GM21619 (cell line): Measurements from ENCODE around the gene DNAH17.

ENCODE experiments used
- ATAC-seq: cut with Tn5 transposase; IDR thresholded peaks from one replicate; pipeline ENCODE4 v1.9.1; 2021; ENCODE audit not compliant: unreplicated experiment

DNAH17 gene

DNA sequence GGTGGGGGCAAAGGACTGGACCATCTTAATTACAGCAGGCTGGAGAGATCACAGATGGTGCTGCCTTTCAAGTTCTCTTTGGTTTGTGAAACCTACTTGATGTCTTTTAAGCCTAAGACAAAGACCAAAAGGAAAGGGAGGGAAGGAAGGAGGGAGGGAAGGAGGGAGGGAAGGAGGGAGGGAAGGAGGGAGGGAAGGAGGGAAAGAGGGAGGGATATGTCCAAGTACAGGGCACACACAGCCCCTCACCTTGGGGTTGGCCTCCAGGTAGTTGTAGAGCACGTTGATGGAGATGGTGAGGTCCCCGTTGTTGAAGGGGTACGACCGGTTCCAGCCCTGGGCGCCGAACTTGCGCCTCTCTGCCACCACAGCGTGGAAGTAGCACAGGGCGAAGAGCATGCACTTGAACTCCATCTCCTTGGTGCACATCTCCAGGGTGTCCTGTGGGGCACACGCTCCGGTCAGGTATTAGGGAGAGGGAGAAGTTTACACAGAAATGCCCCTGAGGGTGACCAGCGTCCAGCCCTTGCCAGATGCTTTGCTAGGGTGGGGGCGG lies 143.3 kb downstream of the DNAH17 start:
- ATAC-seq, result no peak

DNA sequence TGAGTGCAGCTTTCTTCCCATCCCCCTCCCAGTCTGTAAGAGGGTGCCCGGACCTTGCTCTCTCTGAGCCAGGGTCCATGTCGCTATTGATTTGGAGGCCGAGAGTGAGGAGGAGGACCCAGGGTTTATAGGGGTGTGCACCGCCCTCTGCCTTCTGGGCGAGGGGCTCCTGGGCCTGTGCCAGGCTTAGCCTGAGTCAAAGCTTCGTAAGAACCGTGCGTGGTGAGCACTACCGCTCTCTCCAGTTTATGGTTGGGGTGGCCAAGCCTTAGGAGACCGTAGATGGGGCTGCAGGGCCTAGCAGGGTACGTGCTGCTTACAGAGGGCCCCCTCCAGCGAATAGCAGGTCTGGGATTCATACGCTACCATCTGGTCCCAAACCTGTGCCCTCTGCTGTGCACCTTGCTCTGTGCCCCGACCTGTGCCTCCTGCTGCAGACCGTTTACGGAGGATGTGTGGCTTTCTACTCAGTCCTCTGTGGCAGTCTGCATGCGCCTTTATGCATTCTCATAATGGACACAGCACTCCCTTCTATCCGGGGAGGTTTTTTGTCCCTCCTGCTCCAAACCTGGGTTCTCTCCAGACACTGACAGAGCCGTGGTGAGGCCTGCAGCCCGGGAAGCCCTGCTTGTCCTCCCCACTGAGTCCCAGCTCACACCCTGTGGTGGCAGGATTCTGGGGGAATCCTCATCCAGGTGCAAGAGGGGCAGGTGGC lies 144.0 kb downstream of the DNAH17 start:
- ATAC-seq, result no peak

DNA sequence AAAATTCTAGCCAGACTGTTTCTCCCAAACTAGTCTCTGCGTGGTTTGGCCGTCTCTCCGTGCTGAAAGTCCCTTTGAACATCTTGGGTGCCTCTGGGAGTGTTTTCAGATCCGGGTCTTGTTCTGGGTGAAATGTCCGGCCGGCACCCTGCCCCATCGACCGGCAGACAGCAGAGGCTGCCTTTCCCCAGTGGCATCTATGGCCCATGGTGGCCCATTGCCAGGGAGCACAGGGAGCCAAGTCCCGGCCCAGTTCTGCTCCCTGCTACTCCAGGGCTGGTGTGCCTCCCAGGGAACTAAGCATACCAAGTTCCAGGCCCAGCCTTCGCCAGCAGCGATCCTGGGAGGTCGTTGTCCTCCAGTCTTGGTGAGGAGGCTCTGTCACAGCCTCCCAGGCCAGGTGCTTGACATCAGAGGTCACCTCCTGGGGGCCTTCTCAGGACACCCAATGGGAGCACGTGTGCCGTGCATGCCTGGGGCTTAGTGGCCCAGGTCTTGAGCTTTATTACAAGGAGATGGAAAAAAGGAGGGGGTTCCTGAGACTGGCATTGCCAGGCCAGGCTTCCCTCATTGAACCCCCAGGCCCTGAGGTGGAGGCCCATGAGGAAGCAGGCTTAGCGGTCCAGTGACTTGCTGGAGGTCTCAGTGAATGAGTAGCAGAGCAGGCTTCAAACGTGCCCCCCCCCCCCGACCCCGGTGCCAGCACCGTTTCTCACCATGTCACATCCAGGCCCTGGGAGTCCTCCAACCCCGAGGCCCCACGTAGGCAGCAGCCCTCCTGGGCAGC lies 144.8 kb downstream of the DNAH17 start:
- no peak for ATAC-seq

DNA sequence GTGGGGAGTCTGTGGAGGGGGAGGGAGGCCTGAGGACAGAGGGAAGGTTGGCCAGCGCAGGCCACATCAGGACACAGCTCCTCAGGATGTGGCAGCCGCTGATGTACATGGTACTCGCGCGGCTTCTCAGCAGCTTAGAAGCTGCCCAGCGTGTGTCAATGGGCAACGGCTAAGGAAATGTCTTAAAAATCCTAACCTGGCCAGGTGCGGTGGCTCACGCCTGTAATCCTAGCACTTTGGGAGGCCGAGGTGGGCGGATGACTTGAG lies 145.6 kb downstream of the DNAH17 start:
- no peak for ATAC-seq

DNA sequence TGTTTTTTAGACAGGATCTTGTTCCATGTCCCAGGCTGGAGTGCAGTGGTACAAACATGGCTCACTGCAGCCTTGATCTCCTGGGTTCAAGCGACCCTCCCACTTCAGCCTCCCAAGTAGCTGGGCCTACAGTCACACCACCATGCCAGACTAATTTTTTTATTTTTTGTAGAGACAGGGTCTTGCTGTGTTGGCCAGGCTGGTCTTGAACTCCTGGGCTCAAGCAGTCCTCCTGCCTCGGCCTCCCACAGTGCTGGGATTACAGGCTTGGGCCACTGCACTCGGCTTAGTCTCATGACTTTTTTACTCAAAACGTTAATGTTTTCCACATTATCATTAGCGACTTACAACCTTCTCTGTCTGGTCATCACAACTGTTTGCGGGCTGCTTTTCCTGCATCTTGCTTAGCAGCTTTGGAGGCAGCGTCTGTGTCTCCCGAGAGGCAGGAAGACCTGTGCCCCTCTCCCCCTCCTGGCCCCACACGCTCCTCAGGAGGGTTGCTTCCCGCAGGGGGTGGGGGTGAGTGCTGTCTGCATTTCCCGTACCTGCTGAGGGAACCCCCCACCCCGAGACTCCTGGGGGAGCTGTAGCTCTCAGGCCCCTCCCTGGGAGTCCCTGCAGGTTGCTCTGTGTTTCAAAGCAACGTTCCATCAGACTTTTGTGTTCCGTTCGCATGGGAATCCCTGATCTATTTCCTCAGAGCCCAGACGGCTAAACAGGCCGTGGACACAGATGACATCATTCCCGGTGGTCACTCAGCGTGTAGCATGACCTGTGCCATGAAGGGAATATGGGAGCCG lies 146.1 kb downstream of the DNAH17 start:
- ATAC-seq, result no peak

DNA sequence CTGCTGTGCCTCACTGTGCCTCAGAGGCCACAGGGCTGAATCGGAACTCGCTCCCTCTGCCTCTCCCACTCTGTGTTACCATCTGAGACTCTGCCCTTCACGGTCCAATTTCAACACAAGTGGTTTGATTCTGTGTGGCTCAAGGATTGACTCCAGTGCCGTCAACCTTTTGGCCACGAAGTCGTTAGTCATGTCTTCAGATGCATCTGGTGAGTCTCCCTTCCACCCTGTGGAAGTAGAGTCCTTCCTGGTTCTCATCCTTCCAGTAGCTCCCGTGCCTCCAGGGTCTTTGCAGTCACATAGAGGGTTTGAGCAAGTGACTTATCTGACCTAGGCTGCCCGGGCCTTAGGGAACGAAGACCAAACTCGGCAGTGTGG lies 147.6 kb downstream of the DNAH17 start:
- ATAC-seq, result no peak

DNA sequence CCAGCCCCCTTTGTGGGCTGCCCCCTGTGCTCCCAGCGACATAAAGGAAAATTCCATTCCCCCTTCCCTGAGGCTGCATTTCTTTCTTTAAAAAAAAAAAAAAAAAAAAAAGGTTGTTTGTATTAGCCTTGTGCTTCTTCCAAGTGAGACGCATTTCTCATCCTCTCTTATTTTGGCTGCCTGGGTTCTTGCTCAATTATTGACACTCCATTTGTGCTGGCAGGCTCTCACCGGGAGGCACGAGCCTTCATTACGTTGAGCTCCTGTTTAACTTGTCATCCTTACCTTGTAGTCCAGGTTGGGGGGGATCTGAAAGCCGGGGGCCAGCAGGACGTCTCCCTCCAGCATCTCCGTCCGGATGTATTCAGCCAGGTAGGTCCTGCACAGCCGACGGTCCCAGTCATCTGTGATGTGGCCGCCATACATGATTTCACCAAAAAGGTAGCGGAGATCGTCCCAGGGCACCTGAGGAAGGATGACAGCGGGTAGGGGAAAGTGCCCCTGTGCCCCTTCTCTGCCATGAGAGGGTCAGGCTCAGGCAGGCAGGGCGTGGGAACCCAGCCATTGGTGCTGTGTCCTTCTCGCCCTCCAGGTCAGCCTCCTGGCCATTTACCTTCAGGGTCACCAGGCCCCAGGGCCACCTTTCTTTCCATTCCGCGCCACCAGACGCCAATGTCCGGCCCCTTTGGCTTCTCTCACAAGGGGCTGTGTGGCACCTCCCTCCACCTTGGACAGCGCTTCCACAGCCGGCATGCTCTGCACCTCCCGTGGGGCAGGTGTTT lies 148.2 kb downstream of the DNAH17 start:
- no peak for ATAC-seq

DNA sequence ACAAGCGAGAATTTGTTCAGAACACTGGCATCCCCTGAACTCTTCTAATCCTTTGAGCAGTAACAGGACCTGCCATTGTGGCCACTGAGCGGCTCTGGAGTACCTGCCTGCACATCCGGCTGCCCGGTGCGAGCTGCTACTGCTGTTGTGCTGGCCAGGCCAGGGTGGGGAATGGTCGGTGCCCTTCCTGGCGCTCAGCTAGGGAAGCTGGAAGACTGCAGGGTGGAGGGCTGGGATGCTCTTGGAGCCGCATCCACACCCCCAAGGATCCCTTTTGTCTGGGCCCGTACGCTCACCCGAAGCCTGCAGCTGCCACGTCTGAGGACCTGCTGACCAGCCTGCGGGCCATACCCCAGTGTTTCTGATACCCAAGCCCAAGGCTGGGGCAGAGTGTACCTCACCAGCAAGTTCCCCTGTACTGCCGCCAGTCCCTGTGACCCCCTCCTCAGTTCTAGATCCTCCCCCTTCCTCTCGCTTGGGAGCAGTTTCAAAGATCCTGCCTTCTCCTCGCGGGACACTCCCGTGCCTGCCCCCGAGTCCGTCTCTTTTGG lies 149.1 kb downstream of the DNAH17 start:
- ATAC-seq, result no peak

DNA sequence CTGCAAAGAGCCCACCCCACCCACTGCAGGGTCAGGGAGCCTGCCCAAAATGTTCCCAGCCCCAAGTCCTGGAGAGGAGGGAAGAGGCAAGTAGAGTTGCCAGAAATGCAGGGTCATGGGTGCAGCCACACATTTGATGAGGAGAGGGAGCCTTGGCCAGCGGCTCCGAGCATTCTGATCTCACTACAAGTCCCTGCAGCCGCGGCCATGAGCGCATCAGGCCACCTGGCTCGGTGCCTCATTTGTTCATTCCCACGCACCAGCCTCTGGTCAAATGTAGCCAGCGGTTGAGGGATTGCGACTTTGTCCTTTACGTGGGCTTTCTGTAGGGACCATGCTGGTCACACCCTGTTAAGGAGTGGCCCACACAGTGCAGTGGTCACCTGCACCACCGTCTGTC lies 150.1 kb downstream of the DNAH17 start:
- no peak for ATAC-seq

DNA sequence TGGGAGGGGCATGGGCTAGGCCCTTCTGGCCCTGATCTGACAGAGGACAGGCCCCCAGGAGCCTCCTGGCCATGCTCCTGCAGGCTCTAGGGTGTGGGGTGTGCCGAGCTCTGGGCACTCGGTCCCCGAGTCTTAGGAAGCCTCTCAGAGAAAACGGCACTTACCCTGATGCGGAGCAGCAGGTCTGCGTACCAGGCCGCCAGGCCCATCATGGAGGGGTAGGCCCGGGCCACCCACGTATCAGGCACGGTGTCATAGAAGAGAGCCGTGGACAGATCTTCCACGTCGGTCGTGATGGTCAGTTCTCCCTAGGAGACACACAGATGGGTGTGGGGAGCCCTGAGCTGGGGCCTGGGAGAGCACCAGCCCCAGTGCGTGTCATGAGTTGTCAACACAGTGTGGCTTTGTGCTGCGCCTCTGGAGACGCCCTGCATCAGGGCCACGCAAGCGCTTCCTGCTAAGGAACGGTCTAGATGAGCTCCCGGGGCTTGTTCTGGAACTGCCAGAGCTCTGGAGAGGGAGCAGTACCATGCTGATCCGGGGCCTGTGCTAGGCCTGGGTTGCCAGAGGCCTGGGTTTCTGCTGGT lies 150.8 kb downstream of the DNAH17 start:
- no peak for ATAC-seq

DNA sequence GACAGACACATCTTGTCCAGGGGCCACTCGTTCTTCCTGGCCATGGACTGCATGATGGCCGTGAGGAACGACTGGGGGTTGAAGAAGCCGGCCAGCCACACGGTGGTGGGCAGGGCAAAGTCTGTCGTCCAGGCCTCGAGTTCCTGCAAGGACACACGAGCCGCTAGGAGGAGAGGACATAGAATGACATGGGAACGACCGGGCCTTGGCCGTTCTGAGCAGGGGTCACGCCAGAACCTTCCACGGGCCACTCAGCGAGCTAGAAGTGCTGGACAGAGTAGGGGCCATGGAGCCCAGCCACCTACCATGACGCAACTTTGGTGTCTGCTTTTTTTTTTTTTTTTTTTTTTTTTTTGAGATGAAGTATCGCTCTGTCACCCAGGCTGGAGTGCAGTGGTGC lies 151.8 kb downstream of the DNAH17 start:
- ATAC-seq, result no peak

DNA sequence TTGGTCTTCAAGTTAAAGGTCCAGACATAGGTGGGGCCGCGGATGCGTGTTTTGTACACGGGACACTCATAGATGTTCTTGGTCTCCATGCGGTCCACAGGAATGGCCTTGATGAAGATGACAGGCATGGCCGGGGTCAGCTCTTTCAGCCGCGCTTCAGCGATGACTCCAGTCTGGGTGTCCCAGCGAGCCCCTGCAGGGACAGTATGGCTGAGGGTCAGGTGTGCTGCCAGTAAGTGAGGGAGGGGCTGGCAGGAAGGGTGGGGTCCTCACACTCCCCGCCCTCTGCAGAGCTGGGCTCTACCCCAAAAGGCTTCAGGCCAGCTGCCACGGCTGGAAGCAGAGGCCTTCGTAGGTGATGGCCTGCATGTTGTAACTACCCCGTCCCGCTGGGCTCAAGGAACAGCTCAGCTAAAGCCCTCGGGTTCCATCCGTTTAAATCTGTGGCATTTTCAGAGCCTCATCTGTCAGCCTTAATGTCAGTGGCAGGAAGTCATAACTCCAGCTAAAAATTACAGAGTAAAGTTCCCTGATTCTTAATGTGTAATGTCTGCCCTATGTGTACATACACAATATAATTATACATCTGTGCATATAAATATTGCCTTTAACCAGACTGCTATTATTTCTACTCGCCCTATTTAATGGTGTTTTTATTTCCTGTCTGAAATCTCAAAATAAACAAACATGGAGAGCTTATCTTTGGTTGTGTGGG lies 153.1 kb downstream of the DNAH17 start:
- ATAC-seq, result no peak

DNA sequence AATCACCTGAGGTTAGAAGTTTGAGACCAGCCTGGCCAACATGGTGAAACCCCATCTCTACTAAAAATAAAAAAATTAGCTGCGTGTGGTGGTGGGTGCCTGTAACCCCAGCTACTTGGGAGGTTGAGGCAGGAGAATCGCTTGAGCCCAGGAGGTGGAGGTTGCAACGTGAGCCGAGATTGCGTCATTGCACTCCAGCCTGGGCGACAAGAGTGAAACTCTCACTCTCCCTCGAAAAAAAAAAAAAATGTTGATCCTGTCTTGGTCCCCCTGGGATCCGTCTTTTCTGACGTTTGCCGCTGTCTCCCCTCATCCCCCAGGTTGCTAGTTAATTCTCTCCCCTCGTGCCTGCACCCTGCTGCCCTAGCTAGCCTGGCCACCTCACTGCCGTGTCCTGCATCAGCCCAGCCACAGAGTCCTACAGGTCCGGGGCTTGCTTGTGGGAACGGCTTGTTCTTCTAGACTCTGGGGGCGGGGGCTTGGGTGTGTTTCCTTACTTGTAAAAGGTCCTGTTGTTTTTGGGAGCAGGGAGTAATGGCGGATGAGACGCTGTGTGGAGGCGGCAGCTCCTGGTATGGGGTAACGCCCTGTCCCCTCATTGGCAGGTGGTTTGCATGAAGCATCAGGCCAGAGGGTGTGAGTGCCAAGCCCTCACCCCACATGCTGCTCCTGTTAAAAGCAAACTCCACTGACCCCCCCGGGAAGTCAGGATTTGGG lies 154.2 kb downstream of the DNAH17 start:
- no peak for ATAC-seq

DNA sequence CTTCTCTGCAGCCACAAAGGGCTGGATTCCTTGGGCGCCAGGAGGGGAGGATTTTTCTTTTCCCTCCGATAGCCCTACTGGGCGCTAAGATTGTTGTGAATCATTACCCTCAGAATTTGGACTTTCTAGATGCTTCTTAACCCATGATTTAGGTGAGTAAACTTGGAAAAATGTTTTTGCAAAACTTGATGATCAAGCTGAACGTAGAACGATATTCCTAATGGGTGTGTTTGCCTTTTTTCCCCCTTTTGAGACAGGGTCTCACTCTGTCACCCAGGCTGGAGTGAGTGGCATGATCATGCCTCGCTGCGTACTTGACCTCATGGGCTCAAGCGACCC lies 155.0 kb downstream of the DNAH17 start:
- ATAC-seq, result no peak

DNA sequence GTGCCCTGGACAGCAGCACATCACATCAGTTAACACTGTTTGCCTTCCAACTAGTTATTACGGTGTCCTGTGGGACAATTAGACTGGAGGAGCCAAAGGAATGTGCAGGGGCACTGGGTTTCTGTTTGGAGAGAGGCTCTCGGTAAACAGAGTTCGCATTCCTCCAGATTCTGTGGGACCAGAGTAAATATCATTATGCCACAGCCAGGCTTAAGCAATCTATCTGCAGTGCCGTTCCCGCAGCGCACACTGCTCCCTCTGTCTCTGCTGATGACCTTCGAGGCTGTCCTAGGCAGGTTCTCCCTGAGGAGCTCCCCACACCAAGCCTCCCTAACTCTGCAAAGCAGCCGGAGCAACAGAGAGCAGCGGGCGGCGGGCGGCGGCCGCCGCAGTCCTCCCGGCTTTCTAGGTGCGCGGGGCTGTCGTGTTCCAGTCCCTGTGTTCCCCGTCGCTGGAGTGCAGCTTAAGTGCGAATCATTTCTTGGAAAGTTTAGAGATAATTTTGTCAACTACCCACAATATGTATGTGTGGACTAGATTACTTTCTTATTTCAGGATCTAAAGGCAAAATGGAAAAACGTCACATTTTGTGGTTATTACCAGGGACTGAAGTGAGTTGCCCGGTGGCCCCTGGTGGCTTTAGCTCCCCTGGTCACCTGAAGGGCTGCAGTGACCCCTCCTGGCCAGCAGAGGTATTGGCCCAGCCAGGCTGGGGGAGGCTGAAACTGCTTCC lies 155.5 kb downstream of the DNAH17 start:
- ATAC-seq, result no peak

DNA sequence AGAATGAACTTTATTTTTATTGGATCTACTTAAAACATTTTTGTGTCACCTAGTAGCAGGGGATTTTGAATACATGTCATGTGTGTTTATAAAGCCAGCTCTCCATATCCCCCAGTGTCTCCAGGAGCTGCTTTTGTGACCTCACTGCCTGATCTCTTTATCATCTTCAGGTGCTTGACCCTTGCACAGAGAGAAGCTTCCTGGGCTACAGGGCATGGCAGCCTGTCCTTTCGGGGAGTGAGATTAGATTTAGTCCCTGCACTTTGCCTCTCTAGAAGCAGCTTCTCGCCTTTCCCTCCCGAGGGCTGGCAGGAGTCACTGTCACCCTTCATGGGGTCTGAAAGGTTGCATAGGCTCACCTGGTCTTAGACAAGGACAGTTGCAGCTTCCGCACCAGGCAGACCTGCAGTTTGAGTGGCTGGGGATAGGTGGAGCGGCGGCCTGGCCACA lies 156.1 kb downstream of the DNAH17 start:
- no peak for ATAC-seq

DNA sequence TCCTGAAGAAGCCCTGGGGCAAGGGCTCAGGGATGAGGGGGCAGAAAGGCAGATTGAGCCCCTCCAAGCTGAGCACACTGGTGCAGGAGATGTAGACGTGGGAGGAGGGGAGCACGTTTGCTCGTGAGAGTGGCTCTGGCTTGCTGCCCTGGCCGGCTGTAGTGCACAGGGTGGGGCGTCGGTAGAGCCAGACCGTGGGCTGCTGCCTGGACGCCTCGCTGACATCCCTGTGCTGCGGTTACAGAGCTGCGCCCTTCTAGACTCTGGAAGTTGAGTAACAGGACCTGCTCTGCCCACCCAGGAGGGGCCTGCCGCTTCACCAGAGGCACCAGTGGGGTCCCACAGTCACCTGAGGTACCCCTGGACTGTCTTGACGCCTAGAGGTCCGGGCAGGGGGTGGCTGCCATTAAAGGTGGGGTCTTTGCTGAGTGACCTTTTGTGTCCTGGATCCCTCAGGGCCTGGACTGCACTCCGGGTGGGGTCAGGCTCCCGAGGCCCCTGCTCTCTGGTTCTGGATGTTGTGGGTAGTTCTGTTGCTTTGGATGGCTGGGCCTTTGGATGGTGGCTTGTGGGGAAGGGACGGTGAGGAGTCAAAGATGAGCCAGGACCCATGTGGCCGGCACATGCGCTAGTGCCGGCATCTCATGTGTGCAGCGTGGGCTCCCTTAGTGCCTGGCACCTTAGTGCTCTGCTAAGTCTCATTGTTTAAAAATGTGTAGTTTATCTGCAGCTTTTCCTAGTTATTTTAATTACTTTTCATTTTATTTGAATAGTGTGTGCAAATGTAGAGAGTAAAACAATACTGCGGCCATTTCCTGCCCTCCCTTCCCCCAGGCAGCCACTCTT lies 157.0 kb downstream of the DNAH17 start:
- ATAC-seq, result no peak
